ENCODE data around the gene ACSL1.
"Not testable (repeated sequence)": the region's sequence is repeated elsewhere in the genome, so short reads cannot be mapped to it uniquely, and the experiment has no call there.

Gene ACSL1

GRCh38 chr4:184785813-184786212, 40.0 kb downstream of the ACSL1 start:
- no peak for DNase-seq

- no peak for DNase-seq
Observed at GRCh38 chr4:184784628-184785257, 41.0 kb downstream of the ACSL1 start.

GRCh38 chr4:184782731-184783373, 42.9 kb downstream of the ACSL1 start:
- no peak for DNase-seq

GRCh38 chr4:184779160-184779559, 46.6 kb downstream of the ACSL1 start:
- not testable (repeated sequence) for DNase-seq

- no peak for DNase-seq
Observed at GRCh38 chr4:184778325-184778724, 47.4 kb downstream of the ACSL1 start.

- DNase-seq = no peak
Observed at GRCh38 chr4:184776821-184777220, 48.9 kb downstream of the ACSL1 start.

GRCh38 chr4:184775854-184776555, 49.8 kb downstream of the ACSL1 start:
- DNase-seq = no peak

- DNase-seq = no peak
Observed at GRCh38 chr4:184774152-184774551, 51.6 kb downstream of the ACSL1 start.

- no peak for DNase-seq
Observed at GRCh38 chr4:184771416-184771815, 54.4 kb downstream of the ACSL1 start.

- DNase-seq = no peak
Observed at GRCh38 chr4:184769141-184769765, 56.5 kb downstream of the ACSL1 start.

- no peak for DNase-seq
Observed at GRCh38 chr4:184768296-184768695, 57.5 kb downstream of the ACSL1 start.

GRCh38 chr4:184766446-184766845, 59.3 kb downstream of the ACSL1 start:
- no peak for DNase-seq

- DNase-seq = no peak
Observed at GRCh38 chr4:184765473-184766340, 60.1 kb downstream of the ACSL1 start.

- no peak for DNase-seq
Observed at GRCh38 chr4:184764601-184765000, 61.2 kb downstream of the ACSL1 start.

- DNase-seq = no peak
Observed at GRCh38 chr4:184763150-184763780, 62.5 kb downstream of the ACSL1 start.

GRCh38 chr4:184762100-184762499, 63.7 kb downstream of the ACSL1 start:
- DNase-seq = no peak

GRCh38 chr4:184760681-184761080, 65.1 kb downstream of the ACSL1 start:
- DNase-seq = no peak

GRCh38 chr4:184757810-184758209, 68.0 kb downstream of the ACSL1 start:
- DNase-seq = no peak

GRCh38 chr4:184756399-184756798, 69.4 kb downstream of the ACSL1 start:
- no peak for DNase-seq

GRCh38 chr4:184755278-184755677, 70.5 kb downstream of the ACSL1 start:
- no peak for DNase-seq

- DNase-seq = no peak
Observed at GRCh38 chr4:184752496-184753275, 73.1 kb downstream of the ACSL1 start.

- no peak for DNase-seq
Observed at GRCh38 chr4:184751585-184751956, 74.2 kb downstream of the ACSL1 start.
